ENCODE measurements around the gene CHIT1.
"Not testable (repeated sequence)": the region's sequence is repeated elsewhere in the genome, so short reads cannot be mapped to it uniquely, and the experiment has no call there.

The CHIT1 gene

DNA sequence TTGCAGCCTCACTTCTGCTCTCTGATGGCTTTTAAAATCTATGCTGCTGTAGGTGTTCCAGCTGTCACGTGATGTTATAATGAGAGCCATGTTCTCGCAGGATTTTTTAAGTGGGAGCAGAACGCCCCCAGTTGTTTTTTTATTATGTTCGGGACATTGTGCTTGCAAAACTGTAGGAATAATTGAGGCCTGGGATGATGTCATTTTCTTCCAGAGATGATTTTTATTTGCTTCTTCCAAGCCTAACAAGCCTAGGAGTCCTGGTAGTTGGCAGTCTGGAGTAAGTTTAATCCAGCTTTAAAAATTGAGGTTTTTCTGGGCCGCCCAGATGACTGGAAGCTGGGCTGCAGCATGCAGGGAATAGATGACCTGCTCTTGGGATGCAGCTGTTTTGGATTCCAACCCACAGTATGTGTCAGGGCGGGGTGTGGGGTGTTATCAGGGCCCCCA, 34.6 kb upstream of the CHIT1 start:
- DNase-seq: peak; percentile 17

DNA sequence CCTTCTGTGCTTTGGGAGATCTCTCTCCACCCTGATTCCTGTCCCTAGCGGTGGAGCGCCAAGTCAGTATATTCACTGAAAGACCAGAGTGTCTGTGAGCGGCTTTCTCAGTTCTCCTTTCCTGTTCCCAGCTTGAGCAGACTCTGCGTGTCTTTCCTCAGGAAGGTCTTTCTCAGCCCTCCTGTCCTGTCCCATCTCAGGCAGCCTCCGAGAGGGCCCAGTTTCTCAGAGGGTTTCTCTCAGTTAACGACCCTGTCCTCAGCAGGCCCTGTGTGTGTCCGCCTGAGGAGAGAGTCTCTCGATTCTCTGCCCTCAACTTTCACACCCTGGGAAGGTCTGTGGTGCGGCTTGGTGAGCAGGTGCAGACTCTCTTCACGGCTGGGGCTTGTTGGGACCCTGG, 34.0 kb upstream of the CHIT1 start:
- DNase-seq: no peak

- DNase-seq: not testable (repeated sequence)
Measured at GRCh38 chr1:203256636-203257035, 27.2 kb upstream of the CHIT1 start.

DNA sequence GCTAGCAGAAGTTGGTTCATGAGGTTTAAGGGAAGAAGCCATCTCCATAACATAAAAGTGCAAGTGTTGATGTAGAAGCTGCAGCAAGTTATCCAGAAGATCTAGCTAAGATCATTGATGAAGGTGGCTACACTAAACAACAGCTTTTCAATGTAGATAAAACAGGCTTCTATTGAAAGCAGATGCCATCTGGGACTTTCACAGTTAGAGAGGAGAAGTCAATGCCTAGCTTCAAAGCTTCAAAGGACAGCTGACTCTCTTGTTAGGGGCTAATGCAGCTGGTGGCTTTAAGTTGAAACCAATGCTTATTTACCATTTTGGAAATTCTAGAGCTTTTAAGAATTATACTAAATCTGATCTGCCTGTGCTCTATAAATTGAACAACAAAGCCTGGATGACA, 25.3 kb upstream of the CHIT1 start:
- not testable (repeated sequence) for DNase-seq

- DNase-seq: peak; percentile 14
Measured at GRCh38 chr1:203252678-203253077, 23.2 kb upstream of the CHIT1 start.

GRCh38 chr1:203251466-203251865, 22.0 kb upstream of the CHIT1 start:
- no peak for DNase-seq

DNA sequence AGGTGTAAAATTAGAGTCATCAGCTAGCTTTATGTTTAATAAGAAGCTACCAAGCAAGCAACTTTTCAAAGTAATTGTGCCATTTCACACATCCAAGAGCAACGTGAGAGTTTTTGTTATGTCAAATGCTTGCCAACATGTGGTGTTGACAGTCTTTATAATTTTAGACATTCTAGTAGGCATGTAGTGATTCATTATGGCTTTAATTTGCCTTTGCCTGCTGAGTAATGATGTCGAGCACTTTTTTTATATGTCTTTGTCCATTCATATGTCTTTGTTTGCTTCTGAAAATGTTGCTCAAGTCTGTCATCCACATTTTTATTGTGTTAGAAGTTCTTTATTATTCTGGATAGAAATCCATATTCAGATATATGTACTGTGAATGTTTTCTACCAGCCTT, 21.4 kb upstream of the CHIT1 start:
- DNase-seq: no peak

DNA sequence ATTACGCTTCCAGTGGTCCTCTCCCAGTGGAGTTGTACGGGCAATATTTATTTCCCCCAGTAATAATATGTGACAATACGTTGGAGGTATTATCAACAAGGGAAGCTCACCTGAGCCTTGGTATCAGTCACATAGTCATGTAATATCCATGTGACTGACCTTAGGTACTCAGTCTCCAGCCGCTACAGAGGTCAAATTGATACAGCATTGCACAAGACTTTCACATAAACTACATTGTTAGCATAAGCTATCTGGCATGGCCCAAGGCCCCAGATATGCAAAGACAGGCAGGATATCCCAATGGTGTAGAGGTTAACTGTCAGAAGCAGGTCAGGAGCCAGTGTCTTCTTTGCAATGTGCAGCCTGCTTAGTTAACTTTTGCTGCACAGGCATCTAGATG, 15.3 kb upstream of the CHIT1 start:
- DNase-seq: no peak

DNA sequence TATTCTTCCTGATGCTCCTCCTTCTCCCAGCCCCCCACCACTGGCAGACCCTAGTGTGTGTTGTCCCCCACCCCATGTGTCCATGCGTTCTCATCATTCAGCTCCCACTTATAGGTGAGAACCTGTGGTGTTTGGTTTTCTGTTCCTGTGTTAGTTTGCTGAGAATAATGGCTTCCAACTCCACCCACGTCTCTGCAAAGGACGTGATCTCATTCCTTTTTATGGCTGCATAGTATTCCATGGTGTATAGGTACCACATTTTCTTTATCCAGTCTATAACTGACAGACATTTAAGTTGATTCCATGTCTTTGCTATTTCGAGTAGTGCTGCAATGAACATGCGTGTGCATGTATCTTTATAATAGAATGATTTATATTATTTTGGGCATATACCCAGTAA, 12.2 kb upstream of the CHIT1 start:
- not testable (repeated sequence) for DNase-seq

DNA sequence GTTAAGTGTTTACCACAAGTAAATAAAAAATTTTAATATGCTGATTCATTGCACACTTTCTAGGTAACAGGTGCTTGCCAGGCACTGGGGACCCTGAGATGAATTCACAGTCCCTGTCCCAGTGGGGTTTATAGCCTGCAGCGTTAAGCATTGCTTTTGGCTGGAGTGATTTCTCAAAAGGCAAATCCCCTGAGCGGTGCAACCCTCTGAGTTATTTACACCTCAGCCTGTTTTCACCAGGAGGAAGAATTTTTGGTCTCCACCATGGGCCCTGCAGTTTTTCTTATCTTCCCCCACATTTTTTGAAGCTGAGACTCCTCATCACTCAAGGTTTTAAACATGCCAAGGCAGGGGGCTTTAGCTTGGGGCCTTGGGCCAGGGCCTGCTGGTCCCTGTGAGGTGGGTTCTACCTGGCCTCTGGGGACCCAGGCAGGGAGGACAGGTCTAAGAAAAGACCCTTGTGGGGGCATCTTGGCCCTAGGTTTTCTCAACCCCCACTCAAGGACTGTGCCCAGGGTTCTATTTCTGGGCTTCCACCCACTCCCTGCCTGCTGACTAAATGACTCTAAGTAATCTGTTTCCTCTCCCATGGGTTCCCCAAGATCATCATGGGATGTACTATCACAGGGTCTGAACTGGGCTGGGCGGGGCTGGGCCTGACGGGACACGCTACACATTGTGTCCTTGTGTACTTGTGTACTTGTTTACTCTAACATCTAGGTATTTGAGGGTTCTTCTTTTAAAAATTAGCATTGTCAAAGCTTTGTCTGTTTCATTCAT, 10.2 kb upstream of the CHIT1 start:
- DNase-seq: no peak

DNA sequence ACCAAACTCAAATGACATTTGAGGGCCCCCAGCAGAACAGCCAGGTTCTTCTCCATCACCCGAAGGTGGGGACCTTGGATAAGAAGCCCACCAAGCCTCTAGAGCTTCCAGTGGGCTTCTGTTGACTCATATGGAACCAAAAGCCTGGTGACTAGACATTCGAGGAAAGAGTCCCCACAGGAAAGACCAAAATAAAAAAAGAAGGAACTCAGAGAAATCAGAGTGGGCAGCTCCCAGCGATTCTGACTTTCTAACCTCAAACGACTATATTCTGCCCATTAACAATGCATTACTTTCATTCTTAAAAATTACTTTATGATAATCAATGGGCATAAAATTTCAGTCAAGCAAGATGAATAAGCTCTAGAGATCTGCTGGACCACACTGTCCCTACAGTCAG, 9.6 kb upstream of the CHIT1 start:
- no peak for DNase-seq

GRCh38 chr1:203238535-203238934, 9.1 kb upstream of the CHIT1 start:
- no peak for DNase-seq

GRCh38 chr1:203234901-203235300, 5.4 kb upstream of the CHIT1 start:
- DNase-seq: not testable (repeated sequence)

DNA sequence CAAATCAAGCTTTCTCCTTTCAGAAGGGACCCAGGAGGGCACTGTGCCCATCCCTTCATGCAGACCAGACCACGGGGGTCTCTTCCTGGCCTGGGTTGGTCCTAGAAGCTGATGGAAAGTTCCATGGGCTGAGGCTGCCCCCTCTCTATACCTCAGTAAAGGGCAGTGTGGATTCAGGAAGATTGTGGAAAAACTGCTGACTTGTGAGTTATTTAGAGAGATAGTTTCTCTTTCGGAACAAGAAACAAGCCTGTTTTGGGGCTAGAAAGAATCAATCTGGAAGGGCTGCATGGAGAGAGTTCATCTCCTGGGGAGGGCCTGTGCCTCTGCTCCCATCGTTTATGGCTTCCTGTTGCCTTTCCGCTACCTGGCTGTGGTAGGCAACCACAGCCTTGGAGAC, 803 bp downstream of the CHIT1 start:
- DNase-seq: no peak

DNA sequence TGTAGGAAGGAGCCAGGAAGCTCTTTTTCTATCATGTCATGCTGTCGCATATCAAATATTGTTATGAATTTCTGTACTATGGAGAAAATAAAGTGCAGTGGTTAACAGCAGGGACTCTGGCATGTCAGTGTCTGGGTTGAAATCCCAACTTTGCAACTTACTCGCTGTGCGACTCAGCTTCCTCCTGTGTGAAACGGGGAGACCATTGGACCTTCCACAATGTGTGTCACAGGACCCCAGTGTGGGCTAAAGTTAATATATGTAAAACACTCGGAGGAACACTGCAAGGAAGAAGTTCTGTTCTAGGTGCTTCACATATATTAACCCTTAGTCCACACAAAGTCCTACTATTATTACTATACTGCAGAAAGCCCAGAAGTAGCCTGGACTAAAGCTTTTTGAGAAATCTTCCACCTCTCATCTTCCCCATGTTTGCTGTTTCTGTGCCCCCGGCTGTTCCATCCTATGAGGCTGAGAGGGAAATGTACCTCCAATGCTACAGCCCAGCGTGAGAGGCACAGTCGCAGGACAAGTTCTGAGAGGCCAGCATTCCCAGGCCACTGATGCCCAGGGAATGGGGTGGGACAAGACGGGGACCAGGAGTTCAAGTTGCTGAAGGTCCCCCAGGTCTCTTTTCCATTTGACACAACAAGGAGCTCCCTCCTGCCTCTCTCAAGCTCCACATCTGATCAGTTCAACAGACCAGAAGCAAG, 1.9 kb downstream of the CHIT1 start:
- DNase-seq: no peak

- DNase-seq: no peak
Measured at GRCh38 chr1:203225071-203225470, 4.4 kb downstream of the CHIT1 start.

- DNase-seq: no peak
Measured at GRCh38 chr1:203223012-203223775, 6.3 kb downstream of the CHIT1 start.

- DNase-seq: peak; percentile 28
Measured at GRCh38 chr1:203219934-203220333, 9.5 kb downstream of the CHIT1 start.

DNA sequence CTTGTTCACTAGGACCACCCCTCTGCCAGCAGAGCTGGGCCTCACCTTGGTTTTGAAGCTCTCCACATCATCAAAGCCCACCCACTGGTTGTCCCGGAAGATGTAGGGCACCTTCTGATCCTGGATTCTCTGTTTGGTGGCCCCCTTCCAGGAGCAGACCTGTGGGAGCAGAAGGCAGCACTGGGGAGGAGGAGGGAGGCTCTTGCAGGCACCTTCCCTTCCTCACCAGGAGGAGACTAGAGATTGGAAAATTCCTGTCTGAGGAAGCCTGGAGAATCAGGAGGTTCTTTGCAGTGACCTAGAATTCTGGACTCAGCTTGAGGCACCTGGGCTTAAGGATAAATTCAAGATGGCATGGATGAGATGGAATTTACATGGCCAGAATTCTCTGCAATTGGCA, 10.3 kb downstream of the CHIT1 start:
- DNase-seq: no peak

DNA sequence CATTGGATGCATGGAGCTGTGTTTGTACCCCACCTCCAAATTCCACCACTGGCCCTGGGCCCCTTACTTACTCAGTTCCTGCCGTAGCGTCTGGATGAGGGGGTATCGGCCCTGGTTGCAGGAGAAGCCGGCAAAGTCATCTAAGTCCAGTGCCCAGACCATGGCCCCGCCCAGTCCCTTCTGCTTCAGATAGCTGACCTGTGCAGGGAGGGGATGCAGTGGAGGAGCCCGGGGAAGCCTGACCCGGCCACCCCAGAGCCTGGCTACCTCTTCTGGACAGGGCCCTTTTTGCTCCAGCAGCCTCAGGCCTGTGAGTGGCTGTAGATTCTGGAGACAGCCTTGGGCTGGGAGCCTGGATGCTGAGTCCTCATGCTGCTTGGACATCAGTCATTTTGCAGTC, 11.8 kb downstream of the CHIT1 start:
- no peak for DNase-seq

GRCh38 chr1:203217139-203217655, 12.3 kb downstream of the CHIT1 start:
- DNase-seq: no peak

GRCh38 chr1:203216274-203217138, 13.0 kb downstream of the CHIT1 start:
- peak; percentile 96 for DNase-seq

Measured in eye (tissue), 1 donor.